Measurements from ENCODE around the gene SLC26A1.

The SLC26A1 gene

GRCh38 chr4:953574-953915, 39.7 kb downstream of the SLC26A1 start:
- Histone ChIP-seq H3K4me1 (ENCODE audit: control insufficient read depth, insufficient read depth, low read length) (no peaks in the 10 kb centered on the region), H3K27me3 (ENCODE audit: control insufficient read depth, insufficient read depth, low read length) (no peaks in the 10 kb centered on the region), H3K4me3 (ENCODE audit: low read depth, low read length) (no peak overlapping the region), H3K27ac (ENCODE audit: low read depth, low read length) (no peak overlapping the region), H3K9ac (ENCODE audit: low read depth, low read length) (no peak overlapping the region), H3K9me3 (ENCODE audit: control insufficient read depth, insufficient read depth, low read length) (no peaks in the 10 kb centered on the region), H3K36me3 (ENCODE audit: control insufficient read depth, insufficient read depth, low read length) (no peaks in the 10 kb centered on the region)

GRCh38 chr4:952881-953573, 40.2 kb downstream of the SLC26A1 start:
- Histone ChIP-seq H3K27ac (ENCODE audit: low read depth, low read length) (no peak overlapping the region), H3K27me3 (ENCODE audit: control insufficient read depth, insufficient read depth, low read length) (no peaks in the 10 kb centered on the region), H3K9me3 (ENCODE audit: control insufficient read depth, insufficient read depth, low read length) (no peaks in the 10 kb centered on the region), H3K4me3 (ENCODE audit: low read depth, low read length) (no peak overlapping the region), H3K36me3 (ENCODE audit: control insufficient read depth, insufficient read depth, low read length) (no peaks in the 10 kb centered on the region), H3K9ac (ENCODE audit: low read depth, low read length) (no peak overlapping the region), H3K4me1 (ENCODE audit: control insufficient read depth, insufficient read depth, low read length) (no peaks in the 10 kb centered on the region)

- no peak overlapping the region for H3K27ac ChIP-seq (ENCODE audit: low read depth, low read length)
- no peaks in the 10 kb centered on the region for H3K9me3 ChIP-seq (ENCODE audit: control insufficient read depth, insufficient read depth, low read length)
- H3K27me3 ChIP-seq (ENCODE audit: control insufficient read depth, insufficient read depth, low read length) = no peaks in the 10 kb centered on the region
- no peak overlapping the region for H3K4me3 ChIP-seq (ENCODE audit: low read depth, low read length)
- H3K4me1 ChIP-seq (ENCODE audit: control insufficient read depth, insufficient read depth, low read length) = no peaks in the 10 kb centered on the region
- H3K9ac ChIP-seq (ENCODE audit: low read depth, low read length) = no peak overlapping the region
- no peaks in the 10 kb centered on the region for H3K36me3 ChIP-seq (ENCODE audit: control insufficient read depth, insufficient read depth, low read length)
These were observed 41.4 kb downstream of the SLC26A1 start for GRCh38 chr4:951594-952468.

- Histone ChIP-seq H3K27me3 (ENCODE audit: control insufficient read depth, insufficient read depth, low read length) (no peaks in the 10 kb centered on the region), H3K9ac (ENCODE audit: low read depth, low read length) (no peak overlapping the region), H3K4me1 (ENCODE audit: control insufficient read depth, insufficient read depth, low read length) (no peaks in the 10 kb centered on the region), H3K9me3 (ENCODE audit: control insufficient read depth, insufficient read depth, low read length) (no peaks in the 10 kb centered on the region), H3K36me3 (ENCODE audit: control insufficient read depth, insufficient read depth, low read length) (no peaks in the 10 kb centered on the region), H3K27ac (ENCODE audit: low read depth, low read length) (no peak overlapping the region), H3K4me3 (ENCODE audit: low read depth, low read length) (no peak overlapping the region)
These were observed 42.0 kb downstream of the SLC26A1 start for GRCh38 chr4:951186-951585.

- Histone ChIP-seq H3K27ac (ENCODE audit: low read depth, low read length) (no peak overlapping the region), H3K4me1 (ENCODE audit: control insufficient read depth, insufficient read depth, low read length) (peaks cover 4% of the 10 kb centered on the region; the same call in 1 of the 2 replicates), H3K9ac (ENCODE audit: low read depth, low read length) (no peak overlapping the region), H3K4me3 (ENCODE audit: low read depth, low read length) (no peak overlapping the region), H3K27me3 (ENCODE audit: control insufficient read depth, insufficient read depth, low read length) (no peaks in the 10 kb centered on the region), H3K9me3 (ENCODE audit: control insufficient read depth, insufficient read depth, low read length) (no peaks in the 10 kb centered on the region), H3K36me3 (ENCODE audit: control insufficient read depth, insufficient read depth, low read length) (no peaks in the 10 kb centered on the region)
These were observed 42.8 kb downstream of the SLC26A1 start for GRCh38 chr4:950136-951020.

- Histone ChIP-seq H3K27me3 (ENCODE audit: control insufficient read depth, insufficient read depth, low read length) (no peaks in the 10 kb centered on the region), H3K9ac (ENCODE audit: low read depth, low read length) (no peak overlapping the region), H3K27ac (ENCODE audit: low read depth, low read length) (no peak overlapping the region), H3K9me3 (ENCODE audit: control insufficient read depth, insufficient read depth, low read length) (no peaks in the 10 kb centered on the region), H3K4me3 (ENCODE audit: low read depth, low read length) (no peak overlapping the region), H3K36me3 (ENCODE audit: control insufficient read depth, insufficient read depth, low read length) (no peaks in the 10 kb centered on the region), H3K4me1 (ENCODE audit: control insufficient read depth, insufficient read depth, low read length) (peaks cover 8% of the 10 kb centered on the region; the same call in 1 of the 2 replicates)
These were observed 43.5 kb downstream of the SLC26A1 start for GRCh38 chr4:949656-950055.

- no peaks in the 10 kb centered on the region for H3K27me3 ChIP-seq (ENCODE audit: control insufficient read depth, insufficient read depth, low read length)
- no peaks in the 10 kb centered on the region for H3K9me3 ChIP-seq (ENCODE audit: control insufficient read depth, insufficient read depth, low read length)
- H3K9ac ChIP-seq (ENCODE audit: low read depth, low read length) = no peak overlapping the region
- no peak overlapping the region for H3K4me3 ChIP-seq (ENCODE audit: low read depth, low read length)
- H3K36me3 ChIP-seq (ENCODE audit: control insufficient read depth, insufficient read depth, low read length) = no peaks in the 10 kb centered on the region
- no peak overlapping the region for H3K27ac ChIP-seq (ENCODE audit: low read depth, low read length)
- peaks cover 8% of the 10 kb centered on the region; the same call in 1 of the 2 replicates for H3K4me1 ChIP-seq (ENCODE audit: control insufficient read depth, insufficient read depth, low read length)
These were observed 44.3 kb downstream of the SLC26A1 start for GRCh38 chr4:948936-949300.

GRCh38 chr4:948101-948935, 44.9 kb downstream of the SLC26A1 start:
- H3K4me1 ChIP-seq (ENCODE audit: control insufficient read depth, insufficient read depth, low read length) = peaks cover 8% of the 10 kb centered on the region; the same call in 1 of the 2 replicates
- no peaks in the 10 kb centered on the region for H3K36me3 ChIP-seq (ENCODE audit: control insufficient read depth, insufficient read depth, low read length)
- H3K4me3 ChIP-seq (ENCODE audit: low read depth, low read length) = no peak overlapping the region
- H3K27me3 ChIP-seq (ENCODE audit: control insufficient read depth, insufficient read depth, low read length) = no peaks in the 10 kb centered on the region
- H3K9me3 ChIP-seq (ENCODE audit: control insufficient read depth, insufficient read depth, low read length) = no peaks in the 10 kb centered on the region
- no peak overlapping the region for H3K27ac ChIP-seq (ENCODE audit: low read depth, low read length)
- H3K9ac ChIP-seq (ENCODE audit: low read depth, low read length) = no peak overlapping the region

GRCh38 chr4:947491-947971, 45.7 kb downstream of the SLC26A1 start:
- Histone ChIP-seq H3K27me3 (ENCODE audit: control insufficient read depth, insufficient read depth, low read length) (no peaks in the 10 kb centered on the region), H3K4me3 (ENCODE audit: low read depth, low read length) (no peak overlapping the region), H3K9ac (ENCODE audit: low read depth, low read length) (no peak overlapping the region), H3K9me3 (ENCODE audit: control insufficient read depth, insufficient read depth, low read length) (no peaks in the 10 kb centered on the region), H3K4me1 (ENCODE audit: control insufficient read depth, insufficient read depth, low read length) (peaks cover 8% of the 10 kb centered on the region; the same call in 1 of the 2 replicates), H3K36me3 (ENCODE audit: control insufficient read depth, insufficient read depth, low read length) (no peaks in the 10 kb centered on the region), H3K27ac (ENCODE audit: low read depth, low read length) (no peak overlapping the region)

Data from HUES48 (cell line).